ENCODE results near the gene LGALS3BP.

Gene LGALS3BP

DNA sequence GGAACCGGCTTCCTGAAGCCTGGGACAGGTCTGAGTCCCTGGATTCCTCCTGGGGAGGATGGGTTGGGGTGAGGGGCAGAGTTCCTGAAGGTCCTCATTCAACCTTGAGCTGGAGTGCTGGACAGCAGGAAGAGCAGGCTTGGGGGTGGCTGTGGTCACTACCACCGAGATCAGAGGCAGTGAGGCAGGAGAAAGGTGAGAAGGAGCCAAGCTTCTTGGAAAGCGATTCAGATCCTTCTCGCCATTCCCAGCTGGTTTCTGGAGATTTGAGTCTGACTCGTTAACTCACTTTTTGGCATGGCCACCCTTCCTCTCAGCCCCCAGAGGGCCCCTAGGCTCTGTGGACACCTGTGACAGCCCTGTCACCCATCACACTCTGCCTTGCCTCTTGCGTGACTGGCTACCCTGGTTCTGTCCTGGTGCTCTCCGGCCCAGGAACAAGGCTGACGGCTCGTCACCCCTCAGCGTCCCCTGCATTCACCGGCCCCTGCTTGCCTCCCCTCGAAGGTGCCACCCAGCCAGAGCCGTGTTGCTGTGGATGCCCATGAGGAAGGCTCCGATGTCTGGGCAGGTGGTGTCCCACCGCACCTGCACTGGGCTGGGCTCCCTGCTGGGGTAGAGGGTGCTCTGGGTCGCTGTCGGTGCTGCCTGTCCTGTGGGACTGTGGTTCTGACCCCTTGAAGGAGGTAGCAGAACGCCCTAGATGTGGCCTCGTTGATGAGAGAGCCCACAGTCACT, 44.9 kb downstream of the LGALS3BP start:
- DNase-seq = no peak

DNA sequence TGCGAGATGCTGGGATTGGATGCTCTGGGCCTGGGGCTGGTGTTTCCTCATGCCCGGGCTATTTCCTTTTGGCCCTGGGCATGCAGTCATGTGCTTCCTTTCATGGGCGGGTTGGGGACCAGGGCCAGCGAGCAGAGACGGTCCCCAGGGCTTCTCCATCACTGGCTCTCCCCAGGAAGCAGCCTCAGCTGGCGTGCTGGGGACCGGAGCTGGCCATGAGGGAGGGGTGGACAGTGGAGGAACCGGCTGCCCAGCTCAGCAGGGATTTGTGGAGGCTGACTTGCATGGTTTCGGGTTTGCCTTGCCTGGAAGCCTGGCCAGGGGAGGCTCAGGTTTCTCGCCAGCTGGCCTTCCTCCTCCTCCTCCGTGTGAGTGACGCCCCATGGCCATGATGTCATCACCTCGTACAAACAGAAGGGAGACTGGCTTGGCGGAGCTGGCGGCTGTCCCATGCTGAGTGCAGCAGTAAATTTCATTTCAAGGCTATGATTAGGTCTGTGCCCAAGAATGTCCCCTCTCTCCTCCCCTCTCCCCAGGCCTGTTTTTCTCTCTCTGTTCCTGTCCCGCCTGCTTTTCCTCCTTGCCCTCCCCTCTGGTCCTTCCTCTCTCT, 45.7 kb downstream of the LGALS3BP start:
- DNase-seq = peak; percentile 93

DNA sequence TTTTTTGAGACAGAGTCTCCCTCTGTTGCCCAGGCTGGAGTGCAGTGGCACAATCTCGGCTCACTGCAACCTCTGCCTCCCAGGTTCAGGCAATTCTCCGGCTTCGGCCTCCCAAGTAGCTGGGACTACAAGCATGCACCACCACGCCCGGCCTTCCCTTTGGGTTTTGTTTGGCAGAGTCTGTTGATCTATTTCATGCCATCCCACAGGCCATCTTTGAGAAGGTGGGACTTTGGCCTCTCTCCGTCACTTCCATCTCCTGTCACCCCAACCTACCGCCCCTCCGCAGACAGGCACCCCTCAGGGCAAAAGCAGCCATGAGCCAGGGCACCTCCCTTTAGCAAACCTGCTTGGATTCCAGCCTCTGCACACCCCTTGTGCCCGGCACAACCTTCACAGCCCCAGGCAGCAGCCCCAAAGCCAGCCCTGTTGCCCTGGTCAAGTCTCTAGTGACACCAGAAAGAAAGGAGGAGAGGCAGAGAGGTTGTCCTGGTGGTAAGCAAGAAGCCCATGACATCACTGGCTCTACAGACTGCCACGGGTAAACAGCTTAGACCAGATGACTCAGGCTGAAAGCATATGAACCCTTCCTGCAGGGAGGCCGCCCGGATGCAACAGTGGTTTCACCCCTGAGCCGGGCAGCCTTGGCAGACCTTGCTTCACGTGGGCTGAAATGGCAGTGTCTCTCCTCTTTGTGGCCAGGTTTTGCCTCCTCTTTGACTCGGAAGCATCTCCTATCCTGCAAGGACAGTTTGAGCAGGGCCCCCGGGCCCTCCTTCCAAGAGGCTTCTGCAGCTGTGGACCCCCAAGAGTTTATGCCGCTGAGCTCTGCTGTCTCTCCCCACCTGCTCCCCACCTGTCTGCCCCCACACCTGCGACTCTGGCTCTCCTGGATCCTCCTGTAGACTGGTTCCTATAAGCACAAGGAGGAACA, 46.4 kb downstream of the LGALS3BP start:
- DNase-seq = peak; percentile 91

DNA sequence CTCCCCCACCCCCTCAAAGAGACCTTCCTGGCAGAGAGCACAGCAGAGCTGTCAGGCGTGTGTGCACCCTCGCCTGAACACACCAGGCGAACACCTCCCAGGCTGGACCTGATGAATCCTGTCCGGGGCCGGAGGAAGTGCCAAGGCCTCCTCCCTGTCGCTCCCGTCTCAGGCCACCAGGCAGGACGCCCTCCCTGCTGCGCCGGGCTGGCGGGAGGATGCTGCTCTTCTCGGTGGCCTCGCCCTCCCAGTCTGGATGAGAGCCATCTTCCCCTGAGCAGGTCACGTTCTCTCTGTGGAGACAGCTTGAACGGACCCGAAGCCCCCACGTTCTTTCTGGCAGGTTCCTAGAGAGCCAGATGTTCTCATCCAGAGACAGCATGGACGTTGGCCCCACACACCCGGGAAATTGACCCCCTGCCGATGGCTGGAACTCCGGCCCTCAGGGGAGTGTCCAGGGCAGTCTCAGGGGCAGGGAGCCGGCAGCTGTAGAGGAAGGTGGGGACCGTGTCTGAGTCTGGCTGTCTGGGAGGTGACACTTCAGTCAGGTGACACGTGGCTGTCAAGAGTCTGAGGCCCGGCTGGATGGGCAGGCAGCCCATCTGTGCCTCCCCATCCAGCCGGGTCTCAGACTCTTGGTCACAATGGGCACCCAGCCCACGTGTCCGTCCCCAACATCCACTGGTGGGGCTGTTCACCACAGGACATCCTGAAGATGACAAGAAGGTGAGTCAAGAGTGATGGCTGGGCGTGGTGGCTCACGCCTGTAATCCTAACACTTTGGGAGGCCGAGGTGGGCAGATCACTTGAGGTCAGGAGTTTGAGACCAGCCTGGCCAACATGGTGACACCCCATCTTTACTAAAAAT, 49.6 kb downstream of the LGALS3BP start:
- DNase-seq = no peak

DNA sequence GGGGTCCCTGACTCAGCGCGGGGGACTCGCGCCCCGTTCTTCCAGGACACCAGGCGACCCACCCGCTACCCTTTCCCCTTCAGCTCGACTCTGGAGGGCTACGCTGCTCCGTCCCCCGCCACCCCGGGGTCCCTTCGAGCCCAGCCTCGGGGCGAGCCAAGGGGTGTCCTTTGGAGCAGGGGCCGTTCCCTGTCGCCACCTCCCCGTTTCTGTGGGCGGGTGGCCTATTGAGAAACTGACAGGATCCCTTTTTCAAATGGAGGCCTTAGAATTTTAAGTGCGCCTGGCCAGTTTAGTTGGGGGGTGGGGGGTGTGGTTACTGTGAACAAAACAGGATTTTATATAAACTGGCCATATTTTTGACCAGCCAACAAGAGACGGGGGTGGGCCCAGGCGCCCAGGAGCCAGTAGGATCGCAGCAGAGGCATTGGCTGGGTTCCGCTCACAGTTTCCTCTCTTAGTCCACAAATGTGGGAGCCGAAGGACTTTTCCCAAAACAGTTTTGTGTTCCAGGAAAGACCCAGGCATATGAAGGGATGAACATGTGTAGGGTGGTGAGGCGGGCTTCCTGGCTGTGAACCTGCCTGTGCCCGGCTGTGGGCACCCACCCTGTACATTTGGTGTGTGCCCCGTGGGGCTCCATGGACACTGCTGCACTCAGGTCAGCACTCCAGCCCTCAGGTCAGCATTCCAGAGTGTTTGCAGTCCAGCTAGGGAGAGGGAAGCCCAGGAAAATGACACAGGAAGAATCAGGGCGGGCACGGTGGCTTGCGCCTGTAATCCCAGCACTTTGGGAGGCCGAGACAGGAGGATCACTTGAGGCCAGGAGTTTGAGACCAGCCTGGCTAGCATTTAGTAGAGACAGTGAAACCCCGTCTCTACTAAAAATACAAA, 53.8 kb downstream of the LGALS3BP start:
- no peak for DNase-seq

DNA sequence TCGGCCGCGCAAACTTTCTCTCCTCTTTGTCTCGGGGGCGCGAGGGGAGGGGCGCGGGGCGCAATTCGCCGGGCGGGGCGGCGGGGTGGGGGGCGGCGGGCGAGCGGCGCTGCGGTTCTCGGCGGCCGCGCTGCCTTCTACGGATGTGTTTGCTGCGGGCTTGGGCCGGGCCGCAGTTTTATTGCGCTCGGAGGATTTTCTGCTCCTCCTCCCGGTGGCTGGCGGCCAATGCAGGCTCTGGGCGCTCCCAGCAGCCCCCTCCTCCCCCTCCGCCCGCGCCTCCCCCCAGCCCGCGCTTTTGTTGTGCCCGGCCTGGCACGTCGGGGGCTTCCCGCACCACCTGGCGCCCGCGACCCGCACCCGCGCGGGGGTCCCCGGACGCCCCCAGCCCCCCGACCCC, 54.5 kb downstream of the LGALS3BP start, which contains the start of gene TIMP2:
TIMP2 (minus strand) TSS at position 154 of the 400 bp plus-strand sequence. CDS start 299 bp downstream, outside the sequence.
- DNase-seq = peak; percentile 88

DNA sequence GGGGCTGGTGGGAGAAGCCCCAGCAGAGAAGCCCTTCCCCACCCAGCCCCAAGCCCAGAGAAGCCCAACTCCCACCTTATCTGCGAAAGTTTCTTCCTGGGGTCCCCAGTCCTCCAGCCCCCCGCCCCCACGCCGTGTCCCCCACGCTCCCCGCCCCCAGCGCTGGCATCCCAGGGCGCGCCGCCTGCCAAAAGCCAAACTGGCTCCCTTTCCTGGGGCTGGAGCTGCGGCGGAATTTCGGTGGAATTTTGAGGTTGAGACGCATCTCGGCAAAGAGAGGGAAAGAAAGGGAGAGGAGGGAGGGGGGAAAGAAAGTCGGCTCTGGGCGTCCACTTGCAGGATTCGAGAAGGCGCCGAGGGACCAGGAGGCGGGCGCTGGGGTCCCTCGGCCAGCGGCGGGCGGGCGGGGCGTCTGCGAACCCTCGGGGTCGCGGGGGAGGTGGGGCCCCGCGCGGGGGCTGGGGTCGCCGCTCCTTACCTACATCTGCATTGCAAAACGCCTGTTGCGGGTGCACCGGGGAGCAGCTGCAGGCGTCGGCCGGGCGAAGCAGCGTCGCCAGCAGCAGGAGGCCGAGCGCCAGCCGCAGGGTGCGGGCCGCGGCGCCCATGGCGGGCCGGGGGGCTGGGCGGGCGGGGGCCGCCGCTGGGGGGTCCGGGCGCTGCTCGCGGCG, 55.1 kb downstream of the LGALS3BP start:
- peak; percentile 35 for DNase-seq

DNA sequence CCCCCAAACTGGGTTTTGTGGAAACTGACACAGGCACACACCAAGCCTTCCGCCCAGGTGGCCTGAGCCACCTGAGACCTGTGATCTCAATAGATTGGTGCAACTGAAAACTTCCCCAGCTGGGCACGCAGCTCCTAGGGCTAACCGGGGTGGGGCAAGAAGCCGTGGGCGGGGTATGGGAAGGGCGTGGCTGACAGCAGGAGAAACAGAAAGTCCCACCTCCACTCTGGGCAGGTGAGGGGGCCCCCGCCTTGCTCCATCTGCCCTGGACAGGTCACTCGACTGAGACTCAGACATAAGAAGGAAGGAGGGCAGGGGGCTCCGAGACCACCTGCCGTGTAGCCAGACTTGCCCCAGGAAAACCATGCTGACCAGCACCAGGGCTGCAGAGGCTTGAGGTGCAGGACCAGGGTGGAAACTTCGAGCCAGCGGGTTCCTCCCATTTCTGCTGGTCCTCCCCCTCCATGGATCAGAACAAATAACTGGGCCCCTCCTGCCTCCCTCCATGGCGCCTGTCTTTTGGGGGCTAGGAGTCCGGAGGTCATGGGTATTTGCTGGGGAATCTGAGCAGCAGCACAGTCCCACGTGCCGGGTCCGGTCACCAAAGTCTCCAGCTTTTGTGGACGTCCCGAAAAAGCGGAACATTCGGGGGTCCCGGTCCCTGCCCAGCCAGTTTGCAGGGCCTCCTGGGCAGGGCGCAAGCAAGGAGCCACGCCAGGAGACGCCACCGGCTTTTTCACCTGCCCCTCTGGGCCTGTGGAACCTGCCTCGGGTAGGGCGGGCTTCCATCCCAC, 55.9 kb downstream of the LGALS3BP start:
- DNase-seq = peak; percentile 96

DNA sequence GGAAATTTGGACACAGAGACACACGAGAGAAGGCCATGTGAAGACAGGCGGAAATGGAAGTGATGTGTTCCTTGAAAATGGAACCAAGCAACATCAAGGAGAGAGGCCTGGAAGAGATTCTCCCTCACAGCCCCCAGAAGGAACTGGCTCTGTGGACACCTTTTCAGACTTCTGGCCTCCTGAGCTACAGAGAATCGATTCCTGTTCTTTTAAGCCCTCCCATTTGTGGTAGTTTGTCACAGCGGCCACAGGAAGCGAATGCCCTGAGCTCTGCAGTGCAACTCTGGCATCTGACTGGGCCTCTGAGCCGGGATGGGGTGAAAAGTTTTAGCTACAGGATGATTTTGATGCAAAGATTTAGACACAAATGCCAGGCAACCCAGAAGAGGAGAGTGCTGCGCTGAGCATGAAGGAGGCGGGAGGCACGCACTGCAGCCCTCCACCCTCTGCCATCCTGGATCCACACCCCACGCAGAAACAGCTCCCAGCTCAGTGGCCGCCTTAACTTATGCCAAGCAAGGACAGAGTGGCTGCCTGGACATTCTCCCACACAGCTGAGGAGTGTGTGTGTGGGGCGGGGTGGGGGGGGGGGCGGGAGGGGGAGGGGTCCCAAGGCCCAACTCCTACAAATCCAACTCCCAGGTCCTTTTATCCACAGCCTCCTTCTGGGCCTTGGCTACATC, 56.8 kb downstream of the LGALS3BP start:
- no peak for DNase-seq

DNA sequence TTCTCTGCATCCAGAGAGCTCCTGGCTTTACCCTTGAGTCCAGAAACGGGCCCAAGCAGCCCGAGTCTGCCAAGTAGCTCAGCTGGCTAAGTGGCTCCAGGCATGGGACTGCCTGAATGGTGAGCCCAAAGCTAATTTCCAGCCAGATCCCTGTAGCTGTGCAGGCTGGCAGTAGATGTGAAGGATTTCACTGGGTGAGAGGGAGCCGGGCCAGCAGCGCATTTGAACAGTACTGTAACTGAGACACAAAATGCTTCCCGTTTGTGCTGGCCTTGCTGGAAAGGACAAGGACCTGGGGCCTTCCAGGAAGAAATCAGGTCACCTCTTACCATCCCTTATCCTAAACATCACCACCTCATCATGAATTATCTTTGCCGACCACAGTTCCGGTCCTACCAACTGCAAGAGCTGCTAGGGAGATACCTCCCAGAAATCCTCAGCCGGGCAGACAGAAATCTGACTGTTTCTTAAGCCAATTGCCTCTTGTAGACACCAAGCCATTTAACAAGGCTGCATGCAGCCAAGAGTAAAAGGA, 58.2 kb downstream of the LGALS3BP start:
- DNase-seq = no peak

Data from RPMI8226 (cell line).